HG03196 (cell line): ENCODE measurements around the gene NAPA.

ENCODE experiments used
- ATAC-seq: cut with Tn5 transposase; IDR thresholded peaks from one replicate; pipeline ENCODE4 v1.9.1; 2021; ENCODE audit not compliant: unreplicated experiment

NAPA gene

DNA sequence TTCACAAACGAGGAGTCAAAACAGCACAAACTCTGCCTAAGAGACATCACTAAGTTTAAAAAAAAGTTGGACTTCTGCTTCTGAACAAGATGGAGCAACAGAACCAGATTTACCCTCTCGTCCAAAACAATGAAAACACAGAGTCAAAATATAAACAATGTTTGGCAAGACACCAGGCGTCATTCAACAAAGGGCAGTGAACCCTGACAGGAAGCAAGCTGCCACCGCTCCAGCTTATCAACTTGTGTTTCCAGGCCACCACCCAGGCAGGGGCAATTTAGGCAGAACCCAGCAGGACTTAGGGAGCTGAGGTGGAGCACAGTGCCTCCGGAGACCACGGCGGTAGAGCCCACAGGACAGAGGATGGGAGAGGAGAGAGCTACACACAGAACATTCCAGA is 8.6 kb upstream of the NAPA start:
- ATAC-seq, result no peak

- ATAC-seq, result no peak
Measured at GRCh38 chr19:47521473-47522180, 6.8 kb upstream of the NAPA start.

DNA sequence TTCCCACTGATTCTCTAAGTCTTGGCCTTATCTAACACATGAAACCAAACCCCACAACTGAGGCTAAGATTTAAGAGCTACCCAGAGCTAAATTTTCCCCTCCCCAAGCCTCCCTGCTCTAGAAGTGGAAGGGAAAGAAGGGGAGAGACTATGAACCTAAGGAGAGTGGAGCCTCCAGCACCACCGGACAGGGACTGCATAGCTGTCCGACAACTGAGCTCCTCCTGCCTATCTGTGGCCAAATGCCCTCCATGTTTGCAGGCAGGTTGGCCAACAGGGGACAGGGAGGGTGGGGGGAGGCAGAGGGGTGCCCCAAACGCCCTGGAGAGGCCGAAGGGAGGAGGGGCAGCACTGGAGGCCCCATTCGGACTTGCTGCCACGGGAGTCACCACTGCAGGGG is 6.0 kb upstream of the NAPA start:
- ATAC-seq, result no peak

DNA sequence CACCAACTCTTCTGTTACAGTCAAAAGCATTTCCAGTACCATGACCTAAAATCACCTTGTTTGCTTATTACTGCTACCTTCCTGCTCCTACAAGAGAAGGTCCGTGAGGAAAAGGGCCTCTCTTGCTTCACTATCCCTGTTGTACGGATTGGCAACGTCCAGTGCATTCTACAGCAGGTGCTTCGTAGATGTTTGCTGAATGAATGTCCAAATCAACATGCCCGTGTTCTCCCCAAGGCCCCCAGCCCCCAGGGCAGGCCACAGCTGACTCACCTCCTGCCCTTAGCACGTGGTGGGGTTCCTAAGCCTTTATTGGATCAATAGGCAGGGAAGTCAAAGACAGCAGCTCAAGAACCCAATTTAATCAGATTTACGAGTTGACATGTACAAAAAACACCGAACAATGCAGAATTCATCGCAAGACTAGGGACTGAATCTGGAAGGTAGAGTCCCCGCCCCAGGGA is 5.5 kb upstream of the NAPA start:
- ATAC-seq, result no peak

DNA sequence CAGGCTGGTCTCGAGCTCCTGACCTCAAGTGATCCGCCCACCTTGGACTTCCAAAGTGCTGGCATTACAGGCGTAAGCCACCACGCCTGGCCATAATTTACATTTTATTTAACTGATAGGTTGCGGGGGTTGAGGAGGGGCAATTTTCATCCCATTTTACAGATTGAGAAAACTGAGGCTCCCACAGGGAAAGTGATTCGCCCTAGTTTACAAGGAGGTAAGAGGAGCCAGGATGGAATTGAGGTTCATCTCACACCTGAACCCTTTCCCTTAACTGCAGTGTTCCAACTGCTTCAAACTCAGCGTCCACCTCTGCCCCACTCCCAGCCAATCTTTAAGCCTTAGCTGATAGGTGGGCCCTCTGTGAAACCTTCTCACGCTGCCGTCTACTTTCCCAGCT is 4.0 kb upstream of the NAPA start:
- no peak for ATAC-seq

GRCh38 chr19:47518139-47518538 is 3.3 kb upstream of the NAPA start:
- ATAC-seq, result no peak

- no peak for ATAC-seq
Measured at GRCh38 chr19:47514151-47514868, 553 bp downstream of the NAPA start.

GRCh38 chr19:47512948-47513319 is 1.9 kb downstream of the NAPA start:
- no peak for ATAC-seq

- no peak for ATAC-seq
Measured at GRCh38 chr19:47512183-47512947, 2.5 kb downstream of the NAPA start.

GRCh38 chr19:47511681-47512080 is 3.2 kb downstream of the NAPA start:
- ATAC-seq, result no peak

DNA sequence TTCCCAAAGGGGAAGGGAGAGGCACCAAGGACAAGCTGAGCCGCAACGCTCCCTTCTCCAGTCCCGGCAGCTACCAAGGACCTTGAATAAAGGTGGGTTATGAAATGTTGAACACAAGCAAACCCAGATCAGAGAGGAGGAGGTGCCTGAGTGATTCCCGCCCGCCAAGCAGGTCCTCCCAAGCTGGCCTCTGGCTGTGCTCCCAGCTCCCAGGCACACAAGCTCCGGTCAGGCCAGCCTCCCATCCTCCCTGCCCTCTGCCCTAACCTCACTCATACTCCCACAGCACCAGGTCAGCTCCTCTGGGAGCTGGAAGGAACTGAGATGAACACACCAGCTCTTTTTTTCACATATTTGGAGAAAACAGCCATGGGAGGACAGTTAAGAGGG is 3.7 kb downstream of the NAPA start:
- no peak for ATAC-seq

DNA sequence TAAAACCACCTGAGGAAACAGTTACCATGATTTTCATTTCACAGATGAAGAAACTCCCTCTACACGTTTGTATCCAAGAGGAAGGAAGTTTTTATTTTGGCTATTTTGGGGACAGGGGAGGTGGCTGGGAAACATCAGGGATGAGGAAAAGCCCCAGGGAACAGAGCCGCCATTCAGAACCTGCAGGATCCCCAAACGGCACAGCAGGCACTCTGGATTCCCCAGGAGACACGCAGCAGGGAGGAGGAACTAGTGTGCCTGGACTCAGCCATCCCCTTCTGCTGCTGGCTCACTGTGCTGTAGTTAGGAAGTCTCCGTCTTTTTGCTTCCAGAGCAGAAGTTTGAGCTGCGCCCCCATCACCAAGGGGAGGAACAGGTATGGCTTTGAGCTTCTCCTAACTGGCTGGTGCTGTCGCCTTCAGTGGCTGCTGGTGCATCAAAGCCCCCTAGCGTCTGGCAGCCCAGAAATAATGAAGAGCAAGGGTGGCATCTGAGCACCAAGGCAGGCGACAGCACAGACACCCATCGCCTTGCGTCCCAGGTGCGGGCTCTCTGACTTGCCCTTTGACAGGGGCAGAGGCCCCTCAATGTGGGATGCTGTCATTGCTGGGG is 4.2 kb downstream of the NAPA start:
- no peak for ATAC-seq

DNA sequence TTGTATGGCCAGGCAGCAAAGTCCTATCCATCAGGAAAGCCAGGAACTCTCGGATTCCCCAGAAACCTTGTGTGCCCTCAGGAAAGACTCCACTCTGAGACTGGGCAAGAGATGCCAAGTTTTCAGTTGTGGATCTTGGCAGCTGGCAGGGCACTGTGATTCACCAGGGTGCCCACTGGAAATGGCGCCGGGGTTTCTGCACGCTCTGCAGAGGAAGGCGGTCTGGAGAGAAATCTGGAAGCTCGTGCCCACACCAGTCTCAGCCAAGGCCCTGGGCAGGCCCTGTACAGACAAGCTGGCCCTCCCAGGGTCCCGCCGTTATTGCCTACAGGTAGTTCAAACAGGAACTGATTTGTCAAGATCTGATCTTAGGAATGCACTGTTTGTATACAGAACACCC is 4.9 kb downstream of the NAPA start:
- no peak for ATAC-seq

DNA sequence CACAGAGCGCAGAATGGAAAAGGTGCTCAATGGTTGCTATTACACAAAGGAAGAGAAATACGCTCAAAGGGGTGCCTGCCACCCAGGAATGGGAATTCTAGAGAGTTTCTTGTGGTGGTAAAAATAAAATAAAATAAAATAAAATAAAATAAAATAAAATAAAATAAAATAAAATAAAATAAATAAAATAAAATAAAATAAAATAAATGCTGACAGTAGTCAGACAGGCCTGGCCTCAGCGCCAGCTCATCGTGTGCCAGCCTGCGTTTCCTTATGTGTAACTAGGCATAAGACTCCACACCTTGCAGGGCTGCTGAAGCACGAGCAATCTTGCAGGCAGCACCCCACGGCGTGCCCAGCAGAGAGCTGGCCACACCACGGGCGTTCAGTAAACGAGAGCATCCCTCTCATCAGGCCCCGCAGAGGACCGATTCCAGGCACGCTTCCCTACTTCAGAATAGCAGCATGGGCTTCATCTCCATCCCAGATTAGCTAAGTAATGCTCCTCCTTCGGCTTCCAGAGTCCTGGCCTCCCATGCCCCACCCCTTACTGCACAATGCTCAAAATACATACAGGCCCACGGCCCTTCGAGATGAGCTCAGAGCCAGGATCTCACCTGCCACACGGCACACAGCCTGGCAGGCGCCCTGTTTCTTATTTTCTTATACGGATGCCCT is 5.6 kb downstream of the NAPA start:
- ATAC-seq, result no peak

DNA sequence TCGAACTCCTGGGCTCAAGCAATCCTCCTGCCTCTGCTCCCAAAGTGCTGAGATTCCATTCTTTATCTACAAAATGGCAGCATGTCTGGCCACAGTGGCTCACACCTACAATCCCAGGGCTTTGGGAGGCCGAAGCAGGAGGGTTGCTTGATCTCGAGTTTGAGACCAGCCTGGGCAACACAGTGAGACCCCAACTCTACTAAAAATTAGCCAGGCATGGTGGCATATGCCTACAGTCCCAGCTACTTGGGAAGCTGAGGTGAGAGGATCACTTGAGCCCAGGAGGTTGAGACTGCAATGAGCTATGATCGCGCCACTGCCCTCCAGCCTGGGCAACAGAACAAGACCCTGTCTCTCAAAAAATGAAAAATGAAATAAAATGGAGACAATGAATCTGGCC is 6.1 kb downstream of the NAPA start:
- ATAC-seq, result no peak

DNA sequence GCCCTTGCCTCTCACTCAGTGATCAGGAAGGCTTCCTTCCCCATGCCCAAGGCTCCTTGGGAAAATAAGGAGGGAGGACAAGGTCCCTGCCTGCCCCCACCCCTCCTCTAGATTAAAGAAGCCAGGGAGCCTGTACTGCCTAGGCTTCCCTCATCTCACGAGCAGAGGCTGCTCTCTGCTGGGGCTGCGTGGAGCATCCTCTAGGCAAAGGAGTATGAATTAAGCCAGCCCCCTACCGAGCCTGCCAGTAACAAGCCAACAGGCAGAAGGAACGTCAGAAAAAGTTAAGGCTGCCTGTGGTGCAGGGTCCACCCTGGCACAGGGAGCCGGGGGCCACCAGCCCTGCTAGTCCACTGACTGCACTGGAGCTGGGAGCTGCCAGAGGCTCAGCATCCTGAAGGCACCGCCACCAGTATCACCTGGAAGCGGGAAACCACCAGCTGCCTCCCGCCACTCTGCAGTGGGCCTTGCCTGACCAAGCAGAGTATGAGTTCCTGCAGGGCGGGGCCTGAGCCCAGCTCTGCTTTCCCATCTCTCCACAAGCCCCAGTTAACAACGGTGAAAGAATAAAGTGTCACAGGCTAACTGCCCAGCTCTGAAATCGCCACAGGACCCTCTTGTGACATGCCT is 6.8 kb downstream of the NAPA start:
- no peak for ATAC-seq

GRCh38 chr19:47507012-47507411 is 7.9 kb downstream of the NAPA start:
- no peak for ATAC-seq

- ATAC-seq, result no peak
Measured at GRCh38 chr19:47506459-47506858, 8.4 kb downstream of the NAPA start.

GRCh38 chr19:47505506-47505905 is 9.4 kb downstream of the NAPA start:
- ATAC-seq, result no peak

DNA sequence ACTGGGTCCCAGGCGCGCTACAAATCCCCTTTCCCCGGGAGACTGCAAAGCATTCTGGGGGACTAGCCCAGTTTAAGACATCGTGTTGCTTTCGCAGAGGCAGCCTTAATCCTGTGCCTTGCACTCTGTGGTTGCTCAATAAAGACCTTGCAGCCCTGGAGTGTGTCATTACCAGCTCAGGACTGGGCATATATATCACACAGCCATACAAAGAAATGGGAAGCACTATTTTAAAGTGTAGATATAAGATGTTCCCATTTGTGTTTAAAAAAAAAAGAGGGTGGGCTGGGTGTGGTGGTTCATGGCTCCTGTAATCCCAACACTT is 11.1 kb downstream of the NAPA start:
- no peak for ATAC-seq
